ENCODE results near the gene LIN52. TPM values are rescaled to one million over a fixed set of nuclear protein-coding genes. Genes with fewer than 3 reads are reported as not detected.

Gene LIN52
- total RNA-seq, 1 experiment from 2014 or later, result 11.0 TPM

- no peaks in the 10 kb centered on the region for H3K27me3 ChIP-seq (ENCODE audit: insufficient read depth, low read length)
- no peaks in the 10 kb centered on the region for H3K79me2 ChIP-seq (ENCODE audit: insufficient read depth, low read length)
- H3K4ac ChIP-seq (ENCODE audit: low read depth, low read length), result no peak overlapping the region
- H3K23ac ChIP-seq (ENCODE audit: insufficient read length, low read depth, low read length), result no peak overlapping the region
- Mint-ChIP-seq H3K36me3 (ENCODE audit: insufficient read depth in 1 of 3, low read depth in 3 of 3) (no peaks in the 10 kb centered on the region; a peak in 1 of 7 replicates), H3K4me1 (peaks cover 17 to 31% of the 10 kb centered on the region in 2 experiments), H3K4me3 (no peak overlapping the region), H3K9me3 (no peaks in the 10 kb centered on the region; a peak in 1 of 5 replicates), H3K27me3 (ENCODE audit: low read depth) (peaks cover 67% of the 10 kb centered on the region), H3K27ac (no peak overlapping the region)
- H4K5ac ChIP-seq (ENCODE audit: insufficient read length, low read depth, low read length), result no peak overlapping the region
- no peak overlapping the region for H3K14ac ChIP-seq (ENCODE audit: insufficient read depth, low read length)
- H3K4me1 ChIP-seq (ENCODE audit: insufficient read depth, low read length), result no peaks in the 10 kb centered on the region; the same call in 1 of the 2 replicates
- H3K9me3 ChIP-seq (ENCODE audit: control insufficient read depth, low read depth, low read length), result no peaks in the 10 kb centered on the region
- no peak overlapping the region for H2BK5ac ChIP-seq (ENCODE audit: insufficient read length, low read length)
- H3K23me2 ChIP-seq (ENCODE audit: insufficient read length, low read depth, low read length, poor library complexity, severe bottlenecking), result no peaks in the 10 kb centered on the region
- no peak for TF ChIP-seq CTCF (conservative IDR thresholded peaks at IDR 0.05)
- H3K4me2 ChIP-seq (ENCODE audit: insufficient read depth, insufficient read length, low read length), result no peak overlapping the region
- WGBS (ENCODE audit: extremely low coverage, insufficient read length, low lambda C conversion rate), result no CpG with 5 or more reads among the region's 12 CpGs
- H2BK12ac ChIP-seq (ENCODE audit: insufficient read length, low read depth, low read length), result no peak overlapping the region
- H3K79me1 ChIP-seq (ENCODE audit: insufficient read depth, low read depth, low read length, poor library complexity, severe bottlenecking), result no peaks in the 10 kb centered on the region
- no peak overlapping the region for H3K56ac ChIP-seq (ENCODE audit: insufficient read length, low read depth, low read length)
- H3K18ac ChIP-seq (ENCODE audit: insufficient read length, low read depth, low read length), result no peak overlapping the region
- no peak overlapping the region for H2AFZ ChIP-seq (ENCODE audit: low read length)
- no peak overlapping the region for H3T11ph ChIP-seq (ENCODE audit: low read length)
- H2BK20ac ChIP-seq (ENCODE audit: low read depth, low read length, poor library complexity, severe bottlenecking), result no peak overlapping the region
- H3K9ac ChIP-seq (ENCODE audit: extremely low read depth, insufficient read length, low read length), result no peak overlapping the region
- no peak overlapping the region for H4K8ac ChIP-seq (replicated peaks; ENCODE audit: insufficient read length, low read depth, low read length)
- H4K20me1 ChIP-seq (ENCODE audit: control insufficient read depth, insufficient read depth, insufficient read length), result no peaks in the 10 kb centered on the region
- no peak overlapping the region for H3K27ac ChIP-seq (ENCODE audit: insufficient read length, low read depth, low read length)
- no peak overlapping the region for H2BK15ac ChIP-seq (ENCODE audit: low read depth, low read length)
- no peak overlapping the region for H2BK120ac ChIP-seq (ENCODE audit: low read depth, low read length, poor library complexity, severe bottlenecking)
- H2AK5ac ChIP-seq (ENCODE audit: insufficient read length, low read length), result no peak overlapping the region
- no peak for DNase-seq
- H4K91ac ChIP-seq (ENCODE audit: insufficient read length, low read depth, low read length), result no peak overlapping the region
Observed at GRCh38 chr14:74249433-74250375, 164.9 kb downstream of the LIN52 start.

Other genes with a start within 250 kb of the LIN52 start
- gene PTGR2, start 233.1 kb upstream of the LIN52 start, total RNA-seq (2021), result 5.5 and 6.7 TPM in 2 replicates
- 24.5 and 28.1 TPM in 2 replicates for gene ZNF410, start 198.1 kb upstream of the LIN52 start, total RNA-seq (2021)
- gene FAM161B, start 134.9 kb upstream of the LIN52 start, total RNA-seq (2021), result 0.79 and 0.92 TPM in 2 replicates
- gene COQ6, start 134.7 kb upstream of the LIN52 start, total RNA-seq (2021), result 12.0 and 15.4 TPM in 2 replicates
- gene ENTPD5, start 65.7 kb upstream of the LIN52 start, total RNA-seq (2021), result 6.8 and 7.7 TPM in 2 replicates
- 0.61 and 0.66 TPM in 2 replicates for gene BBOF1, start 65.6 kb upstream of the LIN52 start, total RNA-seq (2021)
- 36.8 and 37.8 TPM in 2 replicates for gene ALDH6A1, start 503 bp upstream of the LIN52 start, total RNA-seq (2021)
- gene VSX2, start 154.5 kb downstream of the LIN52 start, total RNA-seq (2021), result not detected in 2 replicates
- gene ABCD4, start 218.0 kb downstream of the LIN52 start, total RNA-seq (2021), result 79.1 and 80.9 TPM in 2 replicates

All from H9 (cell line).